Hepatocyte (in vitro differentiated cells): ENCODE data around the gene THSD4. TPM values are rescaled to one million over a fixed set of nuclear protein-coding genes. Genes with fewer than 3 reads are reported as not detected.

Experiments
- DNase-seq: peaks from one replicate; pipeline ENCODE4 v3.0.0-alpha.2; 2016; ENCODE audit warnings: low spot score
- H2AFZ ChIP-seq: fragments of 200-600 bp; sonication (generic); 2 replicates; pipeline ENCODE4 v1.6.0; 2016; ENCODE audit warnings: antibody characterized with exemption, mild to moderate bottlenecking
- H3K27ac ChIP-seq: fragments of 200-600 bp; sonication (generic); 2 replicates; pipeline ENCODE4 v1.5.1; 2016; ENCODE audit warnings: mild to moderate bottlenecking
- H3K27me3 ChIP-seq: fragments of 200-600 bp; sonication (generic); 2 replicates; pipeline ENCODE4 v1.6.1; 2016
- H3K36me3 ChIP-seq: fragments of 200-600 bp; sonication (generic); replicated peaks from 2 replicates; pipeline ENCODE4 v1.5.1; 2016; ENCODE audit warnings: low read depth; ENCODE audit not compliant: insufficient read depth
- H3K4me1 ChIP-seq: fragments of 200-600 bp; sonication (generic); 2 replicates; pipeline ENCODE4 v1.5.1; 2016; ENCODE audit warnings: mild to moderate bottlenecking, moderate library complexity; ENCODE audit not compliant: insufficient read depth
- H3K4me2 ChIP-seq: fragments of 200-600 bp; sonication (generic); 2 replicates; pipeline ENCODE4 v1.6.0; 2016
- H3K4me3 ChIP-seq: fragments of 200-600 bp; sonication (generic); 2 replicates; pipeline ENCODE4 v1.5.1; 2016; ENCODE audit warnings: mild to moderate bottlenecking
- H3K79me2 ChIP-seq: fragments of 200-600 bp; sonication (generic); 2 replicates; pipeline ENCODE4 v1.6.0; 2017; ENCODE audit warnings: mild to moderate bottlenecking
- H3K9me2 ChIP-seq: fragments of 200-600 bp; sonication (generic); replicated peaks from 2 replicates; pipeline ENCODE4 v1.6.0; 2017; ENCODE audit warnings: mild to moderate bottlenecking; ENCODE audit not compliant: insufficient read depth
- H3K9me3 ChIP-seq: fragments of 200-600 bp; sonication (generic); 2 replicates; pipeline ENCODE4 v1.5.1; 2016; ENCODE audit warnings: low read depth, mild to moderate bottlenecking
- H4K20me1 ChIP-seq: fragments of 200-600 bp; sonication (generic); 2 replicates; pipeline ENCODE4 v1.6.0; 2016; ENCODE audit warnings: mild to moderate bottlenecking; ENCODE audit not compliant: insufficient read depth, poor library complexity, severe bottlenecking
- CTCF ChIP-seq: fragments of 200-600 bp; sonication (generic); IDR thresholded peaks from 2 replicates; pipeline ENCODE4 v1.5.1; 2016; ENCODE audit warnings: antibody characterized with exemption, mild to moderate bottlenecking; ENCODE audit not compliant: poor library complexity
- EZH2 ChIP-seq: fragments of 200-600 bp; sonication (generic); IDR thresholded peaks from 2 replicates; pipeline ENCODE4 v1.6.1; 2016; ENCODE audit warnings: antibody characterized with exemption, mild to moderate bottlenecking, borderline replicate concordance
- EZH2phosphoT487 ChIP-seq: fragments of 200-600 bp; sonication (generic); IDR thresholded peaks from one replicate; pipeline ENCODE4 v1.6.1; 2018; ENCODE audit warnings: antibody characterized with exemption, mild to moderate bottlenecking, low read depth, moderate library complexity; ENCODE audit not compliant: unreplicated experiment, severe bottlenecking
- WGBS: methylation state at CpG from one replicate; pipeline ENCODE4 v1.1.6; 2016; ENCODE audit warnings: low lambda C conversion rate; ENCODE audit errors: missing lambda C conversion rate; 5-methylcytosine and 5-hydroxymethylcytosine counted together
- polyA plus RNA-seq: library from polyadenylated mRNA; unstranded; fragments of >200 nt; fragmentation: Nextera tagmentation; extraction: Ambion mirVana; gene quantifications from 2 replicates; pipeline ENCODE4 v1.2.1, GENCODE V29; 2016
- total RNA-seq: library from RNA; depleted of rRNA; stranded (reverse); fragments of >200 nt; gene quantifications from 2 replicates; pipeline ENCODE4 v1.2.3, GENCODE V29; 2014

The THSD4 gene
- total and polyA plus RNA-seq, 2 experiments from 2014 or later = 4.3 to 7.0 TPM

DNA sequence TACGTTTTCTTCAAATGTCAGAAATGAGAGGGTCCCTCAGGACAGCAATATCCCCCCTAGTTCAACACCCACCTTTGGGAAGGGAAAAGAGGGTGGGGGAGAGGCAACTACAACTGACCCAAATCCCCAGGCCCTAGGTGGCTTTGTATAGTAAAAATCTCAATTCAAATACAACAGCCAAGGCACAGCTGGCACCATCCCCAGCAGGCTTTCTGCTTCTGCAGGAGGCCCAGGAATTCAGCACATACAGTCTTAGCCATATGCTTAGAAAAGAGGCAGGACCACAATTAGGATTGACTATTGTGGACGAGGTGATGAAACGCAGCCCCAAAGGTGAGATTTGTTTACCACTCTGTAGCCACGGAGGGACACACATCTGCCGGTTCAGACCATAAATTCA is 710.9 kb downstream of the THSD4 start:
- no peaks in the 10 kb centered on the region for H3K9me2 ChIP-seq
- H3K4me1 ChIP-seq = no peaks in the 10 kb centered on the region
- no peaks in the 10 kb centered on the region for H4K20me1 ChIP-seq
- H3K27me3 ChIP-seq = no peaks in the 10 kb centered on the region
- no peak for DNase-seq
- no peak overlapping the region for H3K4me3 ChIP-seq
- no peak overlapping the region for H2AFZ ChIP-seq
- WGBS = 92% methylated on average over 5 of the region's 5 CpGs
- no peak overlapping the region for H3K4me2 ChIP-seq
- no peaks in the 10 kb centered on the region for H3K79me2 ChIP-seq
- H3K27ac ChIP-seq = no peak overlapping the region
- peaks cover 11% of the 10 kb centered on the region for H3K9me3 ChIP-seq
- no peak for TF ChIP-seq EZH2
- no peak for TF ChIP-seq CTCF
- TF ChIP-seq EZH2phosphoT487 = no peak
- no peaks in the 10 kb centered on the region for H3K36me3 ChIP-seq

- no peak overlapping the region for H3K27ac ChIP-seq
- no peaks in the 10 kb centered on the region for H3K9me3 ChIP-seq
- H3K79me2 ChIP-seq = no peaks in the 10 kb centered on the region
- WGBS = 56% methylated on average over 2 of the region's 2 CpGs
- no peaks in the 10 kb centered on the region for H4K20me1 ChIP-seq
- TF ChIP-seq EZH2 (no peak), EZH2phosphoT487 (no peak)
- H3K4me2 ChIP-seq = no peak overlapping the region
- no peak for DNase-seq
- no peaks in the 10 kb centered on the region for H3K9me2 ChIP-seq
- H3K4me3 ChIP-seq = no peak overlapping the region
- H3K36me3 ChIP-seq = no peaks in the 10 kb centered on the region
- H3K4me1 ChIP-seq = no peaks in the 10 kb centered on the region
- no peak overlapping the region for H2AFZ ChIP-seq
- no peaks in the 10 kb centered on the region for H3K27me3 ChIP-seq
Observed at GRCh38 chr15:71830981-71831380, 715.7 kb downstream of the THSD4 start.

Other genes starting within 250 kb of the THSD4 start
- gene THAP10, start 223.0 kb upstream of the THSD4 start, total RNA-seq = 3.0 TPM in 2 replicates
- gene THAP10, start 223.0 kb upstream of the THSD4 start, polyA plus RNA-seq = 2.1 and 3.8 TPM in 2 replicates
- 7.8 and 11.6 TPM in 2 replicates for gene LRRC49, start 222.6 kb upstream of the THSD4 start, total RNA-seq
- 1.4 and 1.9 TPM in 2 replicates for gene LRRC49, start 222.6 kb upstream of the THSD4 start, polyA plus RNA-seq